Peyer's patch (tissue), 4 donors: Measurements from ENCODE around the gene TMEM140.
A peak's percentile ranks its signal among the peaks of the same experiment; 100 is the strongest.

Experiments used
- POLR2A ChIP-seq, 2 donors: fragments of 450-650 bp; IDR thresholded peaks; one replicate each; pipeline ENCODE4 v1.5.1; 2017; ENCODE audit warnings: antibody characterized with exemption in 2 of 2, mild to moderate bottlenecking in 2 of 2, moderate library complexity in 2 of 2
- TF ChIP-seq, protein P1 (sequence below), 6 experiments: fragments of 450-650 bp in 4 of 6; fragments of 200-600 bp in 2 of 6; sonication (generic) in 1 of 6; IDR thresholded peaks; one replicate each; pipeline ENCODE4 v1.5.1; 2017 to 2019; ENCODE audit warnings: antibody characterized with exemption in 6 of 6, mild to moderate bottlenecking in 3 of 6, moderate library complexity in 1 of 6

DNA sequence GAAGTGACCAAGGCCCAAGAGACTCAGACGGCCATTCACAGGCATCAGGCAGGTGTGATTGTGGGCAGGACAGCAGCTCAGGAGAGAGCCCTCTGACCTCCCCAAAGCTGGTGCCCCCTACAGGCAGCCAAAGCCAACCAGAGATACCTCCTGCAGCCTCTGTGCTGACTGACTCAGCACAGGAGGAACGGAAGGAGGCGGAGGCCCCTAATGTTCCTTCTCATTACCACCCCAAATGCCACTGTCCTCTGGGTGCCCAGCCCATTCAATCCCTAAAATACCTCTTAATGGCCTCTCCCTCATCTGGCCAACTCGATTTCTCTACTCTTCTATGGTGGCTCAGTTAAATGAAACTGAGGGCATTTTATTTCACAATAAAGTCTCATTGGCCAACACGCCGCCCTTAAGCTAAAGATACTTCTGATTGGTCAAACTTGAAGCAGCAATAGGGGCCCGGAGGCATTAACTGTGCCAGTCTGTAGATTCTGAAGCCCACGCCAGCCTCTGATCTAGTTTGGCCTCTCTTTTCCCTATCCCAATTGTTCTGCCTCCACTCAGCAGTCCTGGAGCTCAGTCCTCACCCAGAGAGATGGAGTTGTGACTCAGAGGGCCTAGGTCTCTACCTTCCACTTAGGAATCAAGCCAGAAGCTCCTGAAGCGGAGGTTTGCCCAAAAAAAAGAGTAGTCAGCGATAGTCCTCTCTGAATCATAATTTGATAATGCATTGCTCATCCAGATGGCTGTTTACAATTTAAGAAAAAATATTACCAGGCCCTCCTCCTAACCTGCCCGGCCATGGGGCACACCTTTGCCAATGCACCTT, 21.5 kb downstream of the TMEM140 start:
- TF ChIP-seq, protein P1, sequence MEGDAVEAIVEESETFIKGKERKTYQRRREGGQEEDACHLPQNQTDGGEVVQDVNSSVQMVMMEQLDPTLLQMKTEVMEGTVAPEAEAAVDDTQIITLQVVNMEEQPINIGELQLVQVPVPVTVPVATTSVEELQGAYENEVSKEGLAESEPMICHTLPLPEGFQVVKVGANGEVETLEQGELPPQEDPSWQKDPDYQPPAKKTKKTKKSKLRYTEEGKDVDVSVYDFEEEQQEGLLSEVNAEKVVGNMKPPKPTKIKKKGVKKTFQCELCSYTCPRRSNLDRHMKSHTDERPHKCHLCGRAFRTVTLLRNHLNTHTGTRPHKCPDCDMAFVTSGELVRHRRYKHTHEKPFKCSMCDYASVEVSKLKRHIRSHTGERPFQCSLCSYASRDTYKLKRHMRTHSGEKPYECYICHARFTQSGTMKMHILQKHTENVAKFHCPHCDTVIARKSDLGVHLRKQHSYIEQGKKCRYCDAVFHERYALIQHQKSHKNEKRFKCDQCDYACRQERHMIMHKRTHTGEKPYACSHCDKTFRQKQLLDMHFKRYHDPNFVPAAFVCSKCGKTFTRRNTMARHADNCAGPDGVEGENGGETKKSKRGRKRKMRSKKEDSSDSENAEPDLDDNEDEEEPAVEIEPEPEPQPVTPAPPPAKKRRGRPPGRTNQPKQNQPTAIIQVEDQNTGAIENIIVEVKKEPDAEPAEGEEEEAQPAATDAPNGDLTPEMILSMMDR (IDR thresholded peaks at IDR 0.05), result peak; percentile 9 to 45 (median 34)
- TF ChIP-seq POLR2A (IDR thresholded peaks at IDR 0.05), result no peak
